NB4 (cell line): ENCODE results near the gene CEP170.
A peak's percentile ranks its signal among the peaks of the same experiment; 100 is the strongest.

Experiments used
- DNase-seq: peaks from one replicate; pipeline ENCODE4 v3.0.0; 2010; ENCODE audit warnings: low read depth
- H3K4me3 ChIP-seq: one replicate; pipeline ENCODE4 v1.5.1; 2011; ENCODE audit warnings: mild to moderate bottlenecking, low read depth, low read length, moderate library complexity
- MYC ChIP-seq: IDR thresholded peaks from 2 replicates; pipeline ENCODE4 v1.6.1; 2011; ENCODE audit warnings: low read depth, low read length
- POLR2A ChIP-seq: IDR thresholded peaks from 2 replicates; pipeline ENCODE4 v1.6.1; 2011; ENCODE audit warnings: mild to moderate bottlenecking; ENCODE audit not compliant: insufficient read length; ENCODE audit errors: extremely low read depth
- TF ChIP-seq, protein P1 (sequence below): IDR thresholded peaks from 2 replicates; pipeline ENCODE4 v1.6.1; 2011; ENCODE audit warnings: low read depth, low read length
- TF ChIP-seq, protein P2 (sequence below): IDR thresholded peaks from one replicate; pipeline ENCODE4 v1.5.1; 2012; ENCODE audit warnings: low read depth, low read length

Gene CEP170

DNA sequence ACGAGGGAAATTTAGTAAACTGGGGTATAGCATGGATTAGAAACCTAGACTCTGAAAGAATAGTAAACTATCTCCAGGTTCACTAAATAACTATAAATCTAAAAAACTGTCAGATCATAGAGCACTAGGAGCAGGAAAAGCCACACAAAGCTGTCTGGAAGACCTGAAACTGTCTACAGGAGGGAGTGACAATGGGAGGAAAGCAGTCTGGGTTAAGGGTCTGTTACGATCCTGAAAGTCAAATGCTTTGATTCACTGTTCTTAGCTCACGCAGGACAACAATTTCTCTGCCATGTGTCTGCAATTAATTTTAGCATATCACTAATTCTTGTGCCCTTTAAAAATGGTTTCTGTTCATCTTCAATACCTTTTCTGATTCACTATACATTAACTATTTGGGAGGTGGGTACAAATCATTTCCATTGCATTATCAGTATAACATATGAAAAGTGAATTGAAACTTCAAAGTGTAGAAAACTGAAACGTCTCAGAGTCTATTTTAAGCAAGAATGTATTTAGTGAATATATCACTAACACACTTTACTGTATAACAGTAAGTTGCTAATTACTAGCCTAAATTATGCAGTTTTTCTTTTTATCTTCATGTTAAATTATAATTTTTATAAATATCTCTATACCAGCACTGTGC, 18.4 kb downstream of the CEP170 start:
- TF ChIP-seq, protein P1, sequence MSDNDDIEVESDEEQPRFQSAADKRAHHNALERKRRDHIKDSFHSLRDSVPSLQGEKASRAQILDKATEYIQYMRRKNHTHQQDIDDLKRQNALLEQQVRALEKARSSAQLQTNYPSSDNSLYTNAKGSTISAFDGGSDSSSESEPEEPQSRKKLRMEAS: no peak
- TF ChIP-seq, protein P2, sequence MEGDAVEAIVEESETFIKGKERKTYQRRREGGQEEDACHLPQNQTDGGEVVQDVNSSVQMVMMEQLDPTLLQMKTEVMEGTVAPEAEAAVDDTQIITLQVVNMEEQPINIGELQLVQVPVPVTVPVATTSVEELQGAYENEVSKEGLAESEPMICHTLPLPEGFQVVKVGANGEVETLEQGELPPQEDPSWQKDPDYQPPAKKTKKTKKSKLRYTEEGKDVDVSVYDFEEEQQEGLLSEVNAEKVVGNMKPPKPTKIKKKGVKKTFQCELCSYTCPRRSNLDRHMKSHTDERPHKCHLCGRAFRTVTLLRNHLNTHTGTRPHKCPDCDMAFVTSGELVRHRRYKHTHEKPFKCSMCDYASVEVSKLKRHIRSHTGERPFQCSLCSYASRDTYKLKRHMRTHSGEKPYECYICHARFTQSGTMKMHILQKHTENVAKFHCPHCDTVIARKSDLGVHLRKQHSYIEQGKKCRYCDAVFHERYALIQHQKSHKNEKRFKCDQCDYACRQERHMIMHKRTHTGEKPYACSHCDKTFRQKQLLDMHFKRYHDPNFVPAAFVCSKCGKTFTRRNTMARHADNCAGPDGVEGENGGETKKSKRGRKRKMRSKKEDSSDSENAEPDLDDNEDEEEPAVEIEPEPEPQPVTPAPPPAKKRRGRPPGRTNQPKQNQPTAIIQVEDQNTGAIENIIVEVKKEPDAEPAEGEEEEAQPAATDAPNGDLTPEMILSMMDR: no peak
- no peak for TF ChIP-seq POLR2A
- no peak for TF ChIP-seq MYC
- no peak overlapping the region for H3K4me3 ChIP-seq
- no peak for DNase-seq

DNA sequence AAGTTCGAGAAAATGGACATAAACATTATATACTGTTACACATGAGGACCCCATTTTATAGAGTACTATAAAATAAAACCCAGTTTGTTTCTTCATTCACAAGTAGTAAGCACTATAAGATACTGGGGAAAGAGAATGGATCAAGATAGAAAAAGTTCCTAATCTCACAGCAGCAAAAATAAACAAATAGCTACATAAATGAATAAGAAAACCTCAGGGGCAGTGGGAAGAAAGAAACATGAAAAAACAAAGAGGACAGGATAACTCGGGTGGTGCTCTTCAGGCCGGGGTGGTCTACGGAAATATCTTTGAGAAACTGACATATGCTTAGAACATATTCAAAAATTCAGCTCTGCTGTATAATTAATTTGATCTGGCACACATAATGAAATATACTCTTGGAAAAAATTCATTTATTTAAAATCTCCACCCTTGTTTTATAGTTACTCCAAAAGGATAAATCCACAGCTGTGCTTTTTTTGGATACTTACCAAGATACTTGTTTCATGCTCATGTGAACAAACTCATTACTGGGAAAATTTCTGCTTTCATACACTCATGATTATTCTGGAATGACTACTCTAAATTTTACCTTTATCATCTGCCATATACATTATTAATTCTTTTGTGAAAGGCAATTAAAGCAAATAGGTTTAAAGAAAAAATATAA, 20.0 kb downstream of the CEP170 start:
- TF ChIP-seq, protein P1: no peak
- TF ChIP-seq, protein P2: no peak
- no peak for TF ChIP-seq MYC
- TF ChIP-seq POLR2A: no peak
- no peak for DNase-seq
- H3K4me3 ChIP-seq: no peak overlapping the region

DNA sequence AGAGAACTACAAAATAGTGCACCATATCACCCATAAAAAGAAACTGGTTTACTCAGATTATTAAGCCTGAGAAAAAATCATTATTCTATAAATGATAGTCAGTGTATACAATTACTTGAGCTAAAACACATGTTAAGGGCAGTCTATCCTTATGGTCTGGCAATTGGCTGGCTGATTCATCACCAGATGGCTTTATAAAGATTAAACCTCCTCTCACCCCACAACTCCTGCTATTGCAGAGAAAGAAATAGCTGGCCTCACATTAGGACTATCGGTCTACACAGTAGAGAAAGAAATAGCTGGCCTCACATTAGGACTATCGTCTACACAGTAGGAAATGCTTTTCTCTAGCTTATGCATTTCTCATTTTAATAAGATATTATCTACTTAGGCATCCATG, 21.2 kb downstream of the CEP170 start:
- no peak for DNase-seq
- TF ChIP-seq, protein P2: no peak
- TF ChIP-seq POLR2A: no peak
- TF ChIP-seq, protein P1: no peak
- no peak for TF ChIP-seq MYC
- no peak overlapping the region for H3K4me3 ChIP-seq

DNA sequence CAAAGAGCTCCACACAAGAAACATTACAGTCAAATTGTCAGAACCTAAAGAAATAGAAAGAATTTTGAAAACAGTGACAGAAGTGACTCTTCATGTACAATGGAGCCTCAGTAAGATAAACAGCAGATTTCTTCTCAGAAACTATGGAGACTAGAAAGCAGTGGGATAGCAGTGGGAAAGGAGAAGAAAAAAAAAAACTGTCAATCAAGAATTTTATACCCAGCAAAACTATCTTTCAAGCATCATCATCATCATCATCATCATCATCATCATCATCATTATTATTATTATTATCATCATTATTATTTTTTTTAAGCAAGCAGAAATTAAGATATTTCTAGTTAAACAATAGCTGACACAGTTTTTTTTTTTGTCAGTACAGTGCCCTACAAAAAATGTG, 24.2 kb downstream of the CEP170 start:
- peak; percentile 35 for DNase-seq

DNA sequence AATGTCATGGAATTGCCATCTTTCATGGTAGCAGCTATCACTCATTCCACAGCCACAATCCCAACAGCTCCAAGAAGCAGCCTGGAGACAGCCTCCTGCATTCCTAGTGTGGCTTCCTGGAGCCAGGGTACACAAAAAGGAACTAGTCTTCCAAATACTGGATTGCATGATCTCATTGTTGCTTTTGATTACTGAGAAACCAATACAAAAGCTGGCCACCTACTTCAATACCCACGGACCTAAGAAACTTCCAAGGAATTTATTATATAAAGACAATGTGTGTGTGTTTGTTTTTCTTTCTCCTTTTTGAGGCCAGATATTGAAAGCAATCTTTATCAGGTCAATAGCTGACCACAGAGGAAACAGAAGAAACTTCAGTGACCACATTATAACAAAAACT, 25.6 kb downstream of the CEP170 start:
- TF ChIP-seq MYC (no peak), POLR2A (no peak)
- TF ChIP-seq, protein P1: no peak
- TF ChIP-seq, protein P2: no peak
- no peak overlapping the region for H3K4me3 ChIP-seq
- no peak for DNase-seq

More for the DNA sequence above, 24.2 kb downstream of the CEP170 start:
- TF ChIP-seq MYC: no peak
- TF ChIP-seq, protein P2: no peak
- TF ChIP-seq POLR2A: no peak
- TF ChIP-seq, protein P1: no peak
- H3K4me3 ChIP-seq: no peak overlapping the region

DNA sequence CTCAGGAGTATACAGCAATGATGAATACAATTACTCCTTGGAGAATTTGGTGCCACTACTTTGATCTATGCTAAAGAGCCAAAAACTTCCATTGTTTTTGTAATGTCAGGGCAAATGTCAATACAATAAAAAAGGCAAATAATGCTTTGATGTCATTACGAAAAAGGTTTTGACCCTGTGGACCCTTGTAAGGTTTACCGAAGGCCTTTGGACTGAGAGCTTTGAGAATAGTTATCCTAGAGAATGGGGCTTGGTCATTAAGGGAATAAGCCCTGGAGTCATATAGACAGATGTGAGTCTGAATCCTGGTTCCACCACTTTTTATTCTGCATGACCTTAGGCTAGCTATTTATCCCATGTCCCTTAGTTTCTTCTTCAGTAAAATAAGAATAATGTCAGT, 27.5 kb downstream of the CEP170 start:
- H3K4me3 ChIP-seq: no peak overlapping the region
- DNase-seq: no peak
- TF ChIP-seq, protein P1: no peak
- TF ChIP-seq, protein P2: no peak
- TF ChIP-seq MYC: no peak
- TF ChIP-seq POLR2A: no peak
